D721Med (cell line): ENCODE results near the gene OLA1.

ENCODE experiments used
- DNase-seq: peaks from one replicate; pipeline ENCODE4 v3.0.0; 2011; ENCODE audit warnings: low spot score; ENCODE audit not compliant: insufficient read length
- FAIRE-seq: peaks from 2 replicates; lab custom pipeline; 2011; peaks lifted over from hg19 to GRCh38; lab: Jason Lieb, UNC
- CTCF ChIP-seq: IDR thresholded peaks from 2 replicates; pipeline ENCODE4 v1.5.1; 2012; ENCODE audit warnings: mild to moderate bottlenecking, control low read depth; ENCODE audit not compliant: insufficient read depth; ENCODE audit errors: missing control alignments

The OLA1 gene

GRCh38 chr2:174211954-174212353 lies 36.4 kb downstream of the OLA1 start:
- DNase-seq: no peak
- FAIRE-seq: peak; percentile 35
- no peak for TF ChIP-seq CTCF

GRCh38 chr2:174210862-174211261 lies 37.5 kb downstream of the OLA1 start:
- no peak for TF ChIP-seq CTCF
- FAIRE-seq (no peak), DNase-seq (no peak)

GRCh38 chr2:174209325-174209724 lies 39.0 kb downstream of the OLA1 start:
- no peak for FAIRE-seq
- DNase-seq: no peak
- no peak for TF ChIP-seq CTCF

GRCh38 chr2:174208026-174208425 lies 40.3 kb downstream of the OLA1 start:
- DNase-seq (no peak), FAIRE-seq (no peak)
- no peak for TF ChIP-seq CTCF

GRCh38 chr2:174205562-174205961 lies 42.8 kb downstream of the OLA1 start:
- DNase-seq: no peak
- FAIRE-seq: no peak
- no peak for TF ChIP-seq CTCF

- FAIRE-seq: no peak
- no peak for TF ChIP-seq CTCF
- DNase-seq: no peak
Observed at GRCh38 chr2:174202188-174202587, 46.1 kb downstream of the OLA1 start.

GRCh38 chr2:174198846-174199564 lies 49.3 kb downstream of the OLA1 start:
- DNase-seq (no peak), FAIRE-seq (no peak)
- TF ChIP-seq CTCF: no peak
